Muscle layer of duodenum (tissue), 2 donors: ENCODE data around the gene ANKH.

Experiments used
- H3K27ac ChIP-seq: one replicate; pipeline ENCODE4 v1.7.0; 2013; ENCODE audit warnings: mild to moderate bottlenecking, low read length
- H3K27me3 ChIP-seq: one replicate; pipeline ENCODE4 v1.7.0; 2013; ENCODE audit warnings: low read depth, mild to moderate bottlenecking, control low read depth, low read length
- H3K36me3 ChIP-seq, 2 donors: one replicate each; pipeline ENCODE4 v1.7.0; 2013; ENCODE audit warnings: low read length in 2 of 2, control low read depth in 1 of 2, mild to moderate bottlenecking in 1 of 2; ENCODE audit not compliant: insufficient read depth in 2 of 2, control insufficient read depth in 1 of 2
- H3K4me1 ChIP-seq, 2 donors: one replicate each; pipeline ENCODE4 v1.7.0; 2013; ENCODE audit warnings: low read length in 2 of 2, mild to moderate bottlenecking in 2 of 2, control low read depth in 1 of 2, moderate library complexity in 1 of 2; ENCODE audit not compliant: insufficient read depth in 2 of 2, control insufficient read depth in 1 of 2
- H3K4me3 ChIP-seq, 2 donors: one replicate each; pipeline ENCODE4 v1.7.0; 2013; ENCODE audit warnings: low read length in 2 of 2, low read depth in 1 of 2, mild to moderate bottlenecking in 1 of 2
- H3K9me3 ChIP-seq, 2 donors: one replicate each; pipeline ENCODE4 v1.7.0; 2013; ENCODE audit warnings: low read length in 2 of 2, control low read depth in 1 of 2, mild to moderate bottlenecking in 1 of 2; ENCODE audit not compliant: control insufficient read depth in 1 of 2
- donor health status: healthy.

The ANKH gene

GRCh38 chr5:14693070-14693469, 178.5 kb downstream of the ANKH start:
- peaks cover 3 to 5% of the 10 kb centered on the region in 2 donors for H3K9me3 ChIP-seq
- no peak overlapping the region for H3K27ac ChIP-seq
- no peak overlapping the region for H3K4me3 ChIP-seq
- H3K36me3 ChIP-seq: peaks cover 59% of the 10 kb centered on the region in 2 donors
- H3K4me1 ChIP-seq: no peaks in the 10 kb centered on the region
- H3K27me3 ChIP-seq: no peaks in the 10 kb centered on the region

DNA sequence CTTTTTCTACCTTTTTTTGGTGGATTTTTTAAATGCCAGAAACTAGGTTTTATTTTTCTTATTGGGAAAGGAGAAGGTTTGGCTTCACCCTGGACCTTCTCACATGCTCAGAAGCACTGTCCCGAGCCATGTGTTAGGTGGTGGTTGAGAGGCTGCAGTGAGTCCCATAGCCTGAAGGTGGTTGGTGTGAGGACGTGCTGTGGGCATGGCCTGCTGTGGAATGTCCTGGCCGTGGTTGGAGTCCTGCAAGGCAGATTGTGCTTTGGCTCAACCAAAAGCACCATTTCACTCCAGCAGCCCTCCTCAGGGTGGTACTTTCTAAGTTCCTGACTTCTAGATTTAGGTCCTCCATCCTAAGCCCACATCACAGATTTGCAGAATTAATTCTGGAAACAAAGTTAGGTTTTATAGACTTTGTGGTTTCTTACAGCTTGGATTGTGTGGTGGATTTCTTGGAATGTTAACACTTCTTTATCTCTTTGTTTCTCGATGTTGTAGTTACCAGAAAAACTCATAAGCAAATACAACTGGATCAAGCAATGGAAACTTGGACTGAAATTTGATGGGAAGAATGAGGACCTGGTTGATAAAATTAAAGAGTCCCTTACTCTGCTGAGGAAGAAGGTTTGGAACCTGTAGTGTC, 184.4 kb downstream of the ANKH start:
- H3K27ac ChIP-seq: no peak overlapping the region
- peaks cover 3 to 5% of the 10 kb centered on the region in 2 donors for H3K9me3 ChIP-seq
- H3K36me3 ChIP-seq: peaks cover 46 to 51% of the 10 kb centered on the region in 2 donors
- no peaks in the 10 kb centered on the region for H3K27me3 ChIP-seq
- no peak overlapping the region for H3K4me3 ChIP-seq
- H3K4me1 ChIP-seq: peaks cover 0 to 14% of the 10 kb centered on the region in 2 donors

GRCh38 chr5:14686517-14686916, 185.1 kb downstream of the ANKH start:
- Histone ChIP-seq H3K9me3 (peaks cover 3 to 5% of the 10 kb centered on the region in 2 donors), H3K4me3 (no peak overlapping the region), H3K27me3 (no peaks in the 10 kb centered on the region), H3K36me3 (peaks cover 49 to 56% of the 10 kb centered on the region in 2 donors), H3K27ac (no peak overlapping the region), H3K4me1 (peaks cover 0 to 14% of the 10 kb centered on the region in 2 donors)

- H3K4me1 ChIP-seq: peaks cover 0 to 14% of the 10 kb centered on the region in 2 donors
- peaks cover 3 to 5% of the 10 kb centered on the region in 2 donors for H3K9me3 ChIP-seq
- no peak overlapping the region for H3K4me3 ChIP-seq
- peaks cover 48 to 57% of the 10 kb centered on the region in 2 donors for H3K36me3 ChIP-seq
- H3K27ac ChIP-seq: no peak overlapping the region
- no peaks in the 10 kb centered on the region for H3K27me3 ChIP-seq
Measured at GRCh38 chr5:14685757-14686156, 185.8 kb downstream of the ANKH start.

GRCh38 chr5:14684757-14685156, 186.8 kb downstream of the ANKH start:
- Histone ChIP-seq H3K4me1 (peaks cover 0 to 14% of the 10 kb centered on the region in 2 donors), H3K27me3 (no peaks in the 10 kb centered on the region), H3K27ac (no peak overlapping the region), H3K9me3 (no peaks in the 10 kb centered on the region), H3K4me3 (no peak overlapping the region), H3K36me3 (peaks cover 47 to 48% of the 10 kb centered on the region in 2 donors)

GRCh38 chr5:14683906-14684455, 187.6 kb downstream of the ANKH start:
- no peaks in the 10 kb centered on the region for H3K27me3 ChIP-seq
- H3K9me3 ChIP-seq: no peaks in the 10 kb centered on the region
- H3K4me1 ChIP-seq: peaks cover 0 to 14% of the 10 kb centered on the region in 2 donors
- H3K4me3 ChIP-seq: no peak overlapping the region
- peaks cover 44 to 49% of the 10 kb centered on the region in 2 donors for H3K36me3 ChIP-seq
- no peak overlapping the region for H3K27ac ChIP-seq

DNA sequence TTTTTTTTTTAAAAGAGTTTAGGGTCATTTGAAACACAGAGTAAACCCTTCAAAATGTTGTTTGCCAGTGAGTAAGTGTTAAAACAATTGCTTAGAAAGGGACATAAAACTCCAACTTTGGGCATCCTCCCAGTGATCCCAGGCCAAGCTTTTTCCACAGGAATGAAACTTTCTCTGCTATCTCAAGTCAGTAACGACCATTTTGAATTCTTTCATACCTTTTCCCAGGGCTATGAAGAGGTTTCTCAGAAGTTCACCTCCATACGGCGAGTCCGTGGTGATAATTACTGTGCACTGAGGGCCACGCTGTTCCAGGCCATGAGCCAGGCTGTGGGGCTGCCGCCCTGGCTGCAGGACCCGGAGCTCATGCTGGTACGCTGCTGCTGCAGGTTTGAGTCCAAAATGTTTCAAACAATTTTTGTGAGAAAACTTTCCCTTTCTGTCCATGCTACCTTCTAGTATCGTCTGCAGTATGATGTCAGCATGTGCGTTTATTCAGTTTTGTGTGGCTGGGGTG, 190.3 kb downstream of the ANKH start:
- Histone ChIP-seq H3K36me3 (peaks cover 24 to 39% of the 10 kb centered on the region in 2 donors), H3K27ac (no peak overlapping the region), H3K4me1 (peaks cover 0 to 17% of the 10 kb centered on the region in 2 donors)

DNA sequence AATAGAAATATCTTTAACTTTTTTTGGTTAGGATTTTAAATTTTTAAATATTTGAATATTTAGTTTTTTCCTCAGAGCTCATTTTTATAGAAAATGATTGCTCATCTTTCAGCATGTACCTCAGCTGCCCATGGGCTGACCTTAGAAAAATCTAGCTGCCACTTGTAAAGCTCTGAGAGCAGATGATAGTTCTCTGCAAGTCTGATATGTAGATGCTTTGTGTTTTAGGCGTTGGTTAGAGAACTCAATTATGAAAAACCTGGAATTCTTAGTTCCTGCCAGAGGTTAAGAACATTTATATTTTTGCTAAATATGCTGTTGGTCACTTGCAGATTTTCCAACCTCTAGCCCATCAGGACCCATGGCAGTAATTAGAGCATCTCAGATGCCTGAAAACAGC, 192.0 kb downstream of the ANKH start:
- H3K27ac ChIP-seq: no peak overlapping the region
- peaks cover 0 to 15% of the 10 kb centered on the region in 2 donors for H3K4me1 ChIP-seq
- no peaks in the 10 kb centered on the region for H3K27me3 ChIP-seq
- H3K4me3 ChIP-seq: no peak overlapping the region
- no peaks in the 10 kb centered on the region for H3K9me3 ChIP-seq
- peaks cover 23 to 36% of the 10 kb centered on the region in 2 donors for H3K36me3 ChIP-seq

More for the DNA sequence above, 190.3 kb downstream of the ANKH start:
- Histone ChIP-seq H3K4me3 (no peak overlapping the region), H3K27me3 (no peaks in the 10 kb centered on the region), H3K9me3 (no peaks in the 10 kb centered on the region)

DNA sequence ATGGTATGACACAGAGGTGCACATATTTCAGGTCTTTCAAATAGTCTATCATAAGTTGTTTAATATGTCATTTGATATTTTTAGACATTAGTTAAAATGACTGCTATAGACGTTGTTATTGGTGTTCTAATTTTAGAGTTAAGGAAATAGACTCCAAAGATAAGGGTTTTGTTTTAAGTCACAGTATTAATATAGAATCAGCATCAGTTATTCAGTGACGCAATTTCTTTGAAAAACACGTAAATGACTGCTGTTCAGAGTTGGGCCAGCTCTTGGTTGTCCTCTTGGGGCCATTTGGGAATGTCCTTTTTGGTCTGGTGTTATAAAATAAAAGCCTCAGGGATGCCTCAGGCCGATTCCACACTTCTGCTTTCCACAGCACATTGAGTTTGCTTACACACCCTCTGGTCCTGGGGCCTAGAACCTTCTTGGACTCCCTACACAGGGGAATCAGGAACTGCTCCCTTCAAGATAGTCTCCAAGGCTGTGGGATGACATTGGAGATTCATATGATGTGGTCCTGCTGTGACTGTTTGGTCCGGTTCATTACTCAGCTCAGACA, 192.7 kb downstream of the ANKH start:
- no peak overlapping the region for H3K27ac ChIP-seq
- no peaks in the 10 kb centered on the region for H3K9me3 ChIP-seq
- H3K36me3 ChIP-seq: peaks cover 16 to 37% of the 10 kb centered on the region in 2 donors
- H3K27me3 ChIP-seq: no peaks in the 10 kb centered on the region
- H3K4me1 ChIP-seq: peaks cover 0 to 8% of the 10 kb centered on the region in 2 donors
- H3K4me3 ChIP-seq: no peak overlapping the region

DNA sequence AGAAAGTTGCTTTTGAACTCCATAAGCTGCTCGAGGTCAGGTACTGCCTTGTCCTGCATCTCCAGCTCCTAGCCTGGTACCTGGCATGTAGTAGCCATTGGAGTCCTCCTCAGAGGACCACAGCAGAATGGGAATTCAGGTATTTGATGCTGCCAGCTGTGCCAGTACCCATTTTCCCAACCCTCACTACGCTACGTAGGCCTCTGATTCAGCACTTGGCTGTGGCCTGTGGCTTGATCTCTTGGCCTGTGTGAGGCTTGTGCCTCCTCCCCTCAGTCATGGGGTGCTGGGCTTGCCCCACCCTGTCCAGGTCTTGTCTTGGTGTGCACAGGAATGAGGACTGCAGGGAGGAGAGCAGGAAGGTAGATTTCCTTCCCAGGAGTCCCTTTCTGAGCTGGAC, 195.3 kb downstream of the ANKH start:
- peaks cover 9 to 23% of the 10 kb centered on the region in 2 donors for H3K36me3 ChIP-seq
- H3K9me3 ChIP-seq: no peaks in the 10 kb centered on the region
- H3K27me3 ChIP-seq: no peaks in the 10 kb centered on the region
- H3K4me1 ChIP-seq: peaks cover 5 to 10% of the 10 kb centered on the region in 2 donors
- no peak overlapping the region for H3K27ac ChIP-seq
- no peak overlapping the region for H3K4me3 ChIP-seq

DNA sequence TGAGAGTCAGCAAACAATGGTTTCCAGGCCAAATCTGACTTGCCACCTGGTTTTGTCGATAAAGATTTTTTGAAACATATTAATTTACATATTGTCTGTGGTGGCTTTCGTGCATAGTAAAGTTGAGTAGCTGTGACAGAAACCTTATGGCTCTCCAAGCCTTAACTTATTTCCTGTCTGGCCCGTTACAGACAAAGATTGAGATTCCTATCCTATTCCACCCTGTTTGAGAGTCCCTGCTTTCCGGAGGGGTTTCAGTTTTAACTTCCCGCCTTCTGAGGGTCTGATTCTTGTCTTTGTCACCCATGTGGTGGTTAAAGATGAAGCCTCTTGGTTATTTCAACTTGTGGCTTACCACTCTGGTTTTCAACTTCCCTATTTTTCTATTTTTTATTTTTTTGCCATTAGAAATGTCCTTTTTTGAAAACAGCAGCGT, 195.7 kb downstream of the ANKH start:
- Histone ChIP-seq H3K27me3 (no peaks in the 10 kb centered on the region), H3K4me1 (peaks cover 5 to 10% of the 10 kb centered on the region in 2 donors), H3K27ac (no peak overlapping the region), H3K9me3 (no peaks in the 10 kb centered on the region), H3K4me3 (no peak overlapping the region), H3K36me3 (peaks cover 5 to 21% of the 10 kb centered on the region in 2 donors)
